Endodermal cell (in vitro differentiated cells): ENCODE data around the gene LRMDA. TPM values are rescaled to one million over a fixed set of nuclear protein-coding genes. Genes with fewer than 3 reads are reported as not detected.

Experiments used
- DNase-seq: peaks from one replicate; pipeline ENCODE4 v3.0.0-alpha.2; 2017
- H3K27ac ChIP-seq: 2 replicates; pipeline ENCODE4 v1.5.1; 2013; ENCODE audit warnings: mild to moderate bottlenecking, low read depth, low read length, moderate library complexity
- H3K27me3 ChIP-seq: 2 replicates; pipeline ENCODE4 v1.6.1; 2013; ENCODE audit warnings: mild to moderate bottlenecking, low read length, moderate library complexity; ENCODE audit not compliant: insufficient read depth, control insufficient read depth, poor library complexity, severe bottlenecking
- H3K36me3 ChIP-seq: 2 replicates; pipeline ENCODE4 v1.7.0; 2013; ENCODE audit warnings: mild to moderate bottlenecking, low read length, moderate library complexity; ENCODE audit not compliant: control insufficient read depth, insufficient read depth
- H3K4me1 ChIP-seq: one replicate; pipeline ENCODE4 v1.7.0; 2013; ENCODE audit warnings: low read length; ENCODE audit not compliant: control insufficient read depth, insufficient read depth
- H3K4me3 ChIP-seq: 2 replicates; pipeline ENCODE4 v1.5.1; 2013; ENCODE audit warnings: mild to moderate bottlenecking, low read length, moderate library complexity
- H3K9ac ChIP-seq: 2 replicates; pipeline ENCODE4 v1.6.1; 2013; ENCODE audit warnings: mild to moderate bottlenecking, low read length, moderate library complexity; ENCODE audit not compliant: poor library complexity, severe bottlenecking; ENCODE audit errors: extremely low read depth
- H3K9me3 ChIP-seq: 2 replicates; pipeline ENCODE4 v1.6.1; 2013; ENCODE audit warnings: mild to moderate bottlenecking, low read length, moderate library complexity; ENCODE audit not compliant: control insufficient read depth
- H3K27ac Mint-ChIP-seq: 2 replicates; pipeline ENCODE4 v1.8.0; 2020; ENCODE audit warnings: mixed read lengths
- H3K27me3 Mint-ChIP-seq: 2 replicates; pipeline ENCODE4 v1.8.0; 2021; ENCODE audit warnings: mild to moderate bottlenecking, mixed read lengths; ENCODE audit not compliant: insufficient read depth
- H3K36me3 Mint-ChIP-seq: 2 replicates; pipeline ENCODE4 v1.8.0; 2020; ENCODE audit warnings: low read depth, mixed read lengths
- H3K4me1 Mint-ChIP-seq: 2 replicates; pipeline ENCODE4 v1.8.0; 2020; ENCODE audit warnings: mixed read lengths
- H3K4me3 Mint-ChIP-seq: 2 replicates; pipeline ENCODE4 v1.8.0; 2020; ENCODE audit warnings: mild to moderate bottlenecking, moderate library complexity, mixed read lengths
- H3K9me3 Mint-ChIP-seq: 2 replicates; pipeline ENCODE4 v1.8.0; 2020; ENCODE audit warnings: mild to moderate bottlenecking, mixed read lengths
- WGBS, 2 experiments: methylation state at CpG; one replicate each; pipeline versions ENCODE4 v1.1.5 to v1.1.7; 2013; ENCODE audit warnings: missing lambda C conversion rate in 2 of 2, mixed read lengths in 1 of 2; ENCODE audit not compliant: insufficient coverage in 1 of 2, insufficient read length in 1 of 2; 5-methylcytosine and 5-hydroxymethylcytosine counted together
- total RNA-seq, 2 donors: library from RNA; stranded (reverse); fragmentation: NEBNext Ultra II Directional in 1 of 2; extraction: Animal tissue kit (Norgen Biotek cat#: 25700) in 1 of 2; gene quantifications; 2 replicates in 1 of 2; 3 replicates in 1 of 2; pipeline ENCODE4 v1.2.1, GENCODE V29; 2021
- TF ChIP-seq, protein P1 (sequence below): fragments of 200-600 bp; sonication (generic); conservative IDR thresholded peaks from 2 replicates; pipeline ENCODE4 v1.5.0; 2021; ENCODE audit warnings: antibody characterized with exemption, mild to moderate bottlenecking

LRMDA gene
- total RNA-seq, 2 donors from 2014 or later: 1.7 to 5.1 TPM

GRCh38 chr10:75466886-75467285 lies 35.5 kb downstream of the LRMDA start:
- Mint-ChIP-seq H3K4me1 (peaks cover 2% of the 10 kb centered on the region), H3K9me3 (no peaks in the 10 kb centered on the region), H3K27me3 (peaks cover 36% of the 10 kb centered on the region), H3K4me3 (no peak overlapping the region), H3K36me3 (no peaks in the 10 kb centered on the region), H3K27ac (no peak overlapping the region)
- Histone ChIP-seq H3K27me3 (no peaks in the 10 kb centered on the region), H3K4me3 (no peak overlapping the region), H3K27ac (no peak overlapping the region), H3K9ac (no peak overlapping the region), H3K36me3 (no peaks in the 10 kb centered on the region), H3K4me1 (no peaks in the 10 kb centered on the region), H3K9me3 (no peaks in the 10 kb centered on the region)
- TF ChIP-seq, protein P1, sequence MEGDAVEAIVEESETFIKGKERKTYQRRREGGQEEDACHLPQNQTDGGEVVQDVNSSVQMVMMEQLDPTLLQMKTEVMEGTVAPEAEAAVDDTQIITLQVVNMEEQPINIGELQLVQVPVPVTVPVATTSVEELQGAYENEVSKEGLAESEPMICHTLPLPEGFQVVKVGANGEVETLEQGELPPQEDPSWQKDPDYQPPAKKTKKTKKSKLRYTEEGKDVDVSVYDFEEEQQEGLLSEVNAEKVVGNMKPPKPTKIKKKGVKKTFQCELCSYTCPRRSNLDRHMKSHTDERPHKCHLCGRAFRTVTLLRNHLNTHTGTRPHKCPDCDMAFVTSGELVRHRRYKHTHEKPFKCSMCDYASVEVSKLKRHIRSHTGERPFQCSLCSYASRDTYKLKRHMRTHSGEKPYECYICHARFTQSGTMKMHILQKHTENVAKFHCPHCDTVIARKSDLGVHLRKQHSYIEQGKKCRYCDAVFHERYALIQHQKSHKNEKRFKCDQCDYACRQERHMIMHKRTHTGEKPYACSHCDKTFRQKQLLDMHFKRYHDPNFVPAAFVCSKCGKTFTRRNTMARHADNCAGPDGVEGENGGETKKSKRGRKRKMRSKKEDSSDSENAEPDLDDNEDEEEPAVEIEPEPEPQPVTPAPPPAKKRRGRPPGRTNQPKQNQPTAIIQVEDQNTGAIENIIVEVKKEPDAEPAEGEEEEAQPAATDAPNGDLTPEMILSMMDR: no peak
- 88% methylated on average over 4 to 6 of the region's 6 CpGs for WGBS, 2 experiments
- no peak for DNase-seq

- H3K4me3 Mint-ChIP-seq: no peak overlapping the region
- no peak overlapping the region for H3K27ac Mint-ChIP-seq
- no peaks in the 10 kb centered on the region for H3K4me1 Mint-ChIP-seq
- TF ChIP-seq, protein P1: no peak
- no peak overlapping the region for H3K4me3 ChIP-seq
- H3K27me3 ChIP-seq: no peaks in the 10 kb centered on the region
- peaks cover 46% of the 10 kb centered on the region for H3K27me3 Mint-ChIP-seq
- H3K9ac ChIP-seq: no peak overlapping the region
- H3K9me3 Mint-ChIP-seq: no peaks in the 10 kb centered on the region
- H3K9me3 ChIP-seq: no peaks in the 10 kb centered on the region
- H3K36me3 Mint-ChIP-seq: no peaks in the 10 kb centered on the region
- WGBS, 2 experiments: 91 to 97% methylated on average over 6 to 7 of the region's 7 CpGs
- DNase-seq: no peak
- H3K36me3 ChIP-seq: no peaks in the 10 kb centered on the region
- no peaks in the 10 kb centered on the region for H3K4me1 ChIP-seq
- H3K27ac ChIP-seq: no peak overlapping the region
Observed at GRCh38 chr10:75468612-75469005, 37.2 kb downstream of the LRMDA start.

DNA sequence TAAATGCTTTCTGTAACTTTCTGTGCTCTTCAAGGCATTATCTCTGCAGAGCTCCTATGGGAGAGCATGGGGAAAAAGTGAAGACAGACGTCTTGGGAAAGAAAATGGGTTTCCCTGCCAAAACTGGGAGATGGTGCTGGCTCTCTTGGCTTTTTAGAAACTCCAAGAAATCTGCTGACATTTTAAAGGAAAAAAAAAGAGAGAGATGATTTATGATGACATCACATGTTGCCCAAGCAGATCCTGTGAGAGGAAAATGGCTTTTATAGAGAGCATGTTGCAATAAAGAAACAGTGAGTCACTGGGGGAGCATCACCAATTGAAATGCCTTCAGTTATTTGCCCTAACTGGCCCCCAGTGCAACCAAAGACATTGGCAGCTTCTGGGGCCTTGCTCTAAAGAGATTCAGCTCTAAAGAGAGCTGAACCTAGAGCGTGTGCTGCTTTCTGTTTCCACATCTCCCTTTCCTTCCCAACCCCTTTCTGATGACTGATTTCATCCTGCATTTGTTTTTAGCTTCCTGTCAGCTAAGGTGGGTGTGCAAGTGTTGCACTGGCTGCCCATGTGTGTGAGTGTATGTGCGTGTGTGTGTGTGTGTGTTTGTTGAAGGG lies 37.7 kb downstream of the LRMDA start:
- Histone ChIP-seq H3K4me3 (no peak overlapping the region), H3K27me3 (no peaks in the 10 kb centered on the region), H3K9me3 (no peaks in the 10 kb centered on the region), H3K4me1 (no peaks in the 10 kb centered on the region), H3K27ac (no peak overlapping the region), H3K36me3 (no peaks in the 10 kb centered on the region), H3K9ac (no peak overlapping the region)
- no peaks in the 10 kb centered on the region for H3K36me3 Mint-ChIP-seq
- H3K4me1 Mint-ChIP-seq: no peaks in the 10 kb centered on the region
- TF ChIP-seq, protein P1: no peak
- H3K27me3 Mint-ChIP-seq: peaks cover 44% of the 10 kb centered on the region
- no peak overlapping the region for H3K4me3 Mint-ChIP-seq
- no peak for DNase-seq
- 88 to 89% methylated on average over 2 to 3 of the region's 3 CpGs for WGBS, 2 experiments
- H3K9me3 Mint-ChIP-seq: no peaks in the 10 kb centered on the region
- no peak overlapping the region for H3K27ac Mint-ChIP-seq
